K562 (cell line): Measurements from ENCODE around the gene KHSRP. TPM values are rescaled to one million over a fixed set of nuclear protein-coding genes. Genes with fewer than 3 reads are reported as not detected.

Source experiments
- AFF4 ChIP-seq: sonication (generic); formaldehyde crosslinking; IDR thresholded peaks from 2 replicates; pipeline ENCODE4 v1.8.0; 2023; ENCODE audit warnings: mild to moderate bottlenecking, missing genetic modification reagents
- CLOCK ChIP-seq: fragments of 250-450 bp; sonication (Bioruptor Pico); IDR thresholded peaks from 2 replicates; pipeline ENCODE4 v1.4.0; 2020; ENCODE audit warnings: mild to moderate bottlenecking, moderate library complexity, borderline replicate concordance
- CTCF ChIP-seq, 3 experiments: IDR thresholded peaks in 2 of 3; conservative IDR thresholded peaks in 1 of 3; 2 replicates each; pipeline ENCODE4 v1.5.1; 2011 to 2012; ENCODE audit warnings: low read length in 3 of 3, mild to moderate bottlenecking in 3 of 3, control low read depth in 2 of 3, improper control_type of control experiment in 1 of 3, inconsistent platforms in 1 of 3, low read depth in 1 of 3, mixed read lengths in 1 of 3, moderate library complexity in 1 of 3; ENCODE audit not compliant: insufficient read depth in 2 of 3
- DPF2 ChIP-seq: fragments of 450-650 bp; IDR thresholded peaks from 2 replicates; pipeline ENCODE4 v1.6.1; 2016
- KAT2B ChIP-seq: IDR thresholded peaks from one replicate; pipeline ENCODE4 v1.6.1; 2012; ENCODE audit warnings: low read depth, mild to moderate bottlenecking, control low read depth, inconsistent platforms, low read length, moderate library complexity
- KDM5B ChIP-seq: fragments of 200-600 bp; sonication (generic); IDR thresholded peaks from 2 replicates; pipeline ENCODE4 v1.6.1; 2012; ENCODE audit warnings: low read depth, mild to moderate bottlenecking, moderate library complexity, low read length, control low read depth, inconsistent platforms; ENCODE audit not compliant: insufficient replicate concordance
- KLF10 ChIP-seq: fragments of 250-450 bp; sonication (Bioruptor Pico); IDR thresholded peaks from 2 replicates; pipeline ENCODE4 v1.6.1; 2021; ENCODE audit warnings: matching md5 sums
- MAZ ChIP-seq, 2 experiments: fragments of 450-650 bp in 1 of 2; sonication (generic) in 1 of 2; formaldehyde crosslinking; IDR thresholded peaks in 1 of 2; conservative IDR thresholded peaks in 1 of 2; 2 replicates each; pipeline versions ENCODE4 v1.4.0 to v1.5.0; 2020; ENCODE audit warnings: mild to moderate bottlenecking in 1 of 2, missing genetic modification reagents in 1 of 2
- MECOM ChIP-seq: fragments of 250-450 bp; sonication (Bioruptor Pico); IDR thresholded peaks from 2 replicates; pipeline ENCODE4 v1.8.0; 2022; ENCODE audit warnings: inconsistent platforms
- SMAD4 ChIP-seq: fragments of 250-450 bp; sonication (Bioruptor Pico); conservative IDR thresholded peaks from 2 replicates; pipeline ENCODE4 v1.8.0; 2021; ENCODE audit warnings: inconsistent platforms, mild to moderate bottlenecking, moderate library complexity
- SPI1 ChIP-seq: IDR thresholded peaks from 2 replicates; pipeline ENCODE4 v1.6.1; 2011; ENCODE audit warnings: low read depth, low read length, control low read depth, borderline replicate concordance
- TRIM28 ChIP-seq: fragments of 450-650 bp; IDR thresholded peaks from 2 replicates; pipeline ENCODE4 v1.6.1; 2017
- ZNF224 ChIP-seq: sonication (generic); formaldehyde crosslinking; IDR thresholded peaks from 2 replicates; pipeline ENCODE4 v1.8.0; 2022; ENCODE audit warnings: mild to moderate bottlenecking, missing genetic modification reagents
- ZNF431 ChIP-seq: sonication (generic); formaldehyde crosslinking; IDR thresholded peaks from 2 replicates; pipeline ENCODE4 v1.8.0; 2022; ENCODE audit warnings: mild to moderate bottlenecking, missing genetic modification reagents
- ZNF584 ChIP-seq: fragments of 200-800 bp; sonication (Bioruptor generic); IDR thresholded peaks from 2 replicates; pipeline ENCODE4 v1.6.1; 2016; ENCODE audit warnings: low read depth, mild to moderate bottlenecking, missing genetic modification characterization, missing compliant biosample characterization
- ZNF707 ChIP-seq: fragments of 250-450 bp; sonication (Bioruptor Pico); conservative IDR thresholded peaks from 2 replicates; pipeline ENCODE4 v1.8.0; 2022; ENCODE audit warnings: inconsistent platforms, mild to moderate bottlenecking, moderate library complexity
- polyA plus RNA-seq, 8 experiments: library from polyadenylated mRNA; depleted of rRNA in 4 of 8; stranded (reverse) in 5 of 8; unstranded in 3 of 8; fragments of >200 nt; fragmentation: Nextera tagmentation in 2 of 8; fragmentation: Illumina TruSeq in 1 of 8; extraction: Ambion mirVana in 2 of 8; extraction: Trizol in 1 of 8; gene quantifications; 2 replicates each; pipeline versions ENCODE4 v1.2.1 to v1.2.3, GENCODE V29; 2011 to 2014; ENCODE audit warnings: inconsistent platforms in 1 of 8, missing spikeins in 1 of 8
- total RNA-seq, 7 experiments: library from RNA; depleted of rRNA in 6 of 7; stranded (reverse); fragments of >200 nt in 6 of 7; fragmentation: Illumina TruSeq in 2 of 7; extraction: Trizol in 2 of 7; gene quantifications; 2 replicates each; pipeline versions ENCODE4 v1.2.1 to v1.2.3, GENCODE V29; 2011 to 2021; ENCODE audit warnings: low replicate concordance in 1 of 7

The KHSRP gene
- total and polyA plus RNA-seq, 9 of the 15 experiments (the other 6 are each of a cell fraction or from before 2014, with no cell fraction given), result 4.2 to 564 (median 139) TPM

- TF ChIP-seq KAT2B (no peak), KLF10 (CRISPR knock-in tag) (no peak), ZNF584 (CRISPR knock-in tag) (0 out of 2 replicates have a peak, but pooled peaks have one; percentile 64), ZNF707 (CRISPR knock-in tag) (0 out of 2 replicates have a peak, but pooled peaks have one; percentile 1), KDM5B (no peak), ZNF224 (CRISPR knock-in tag) (0 out of 2 replicates have a peak, but pooled peaks have one; percentile 6), CLOCK (CRISPR knock-in tag) (no peak), TRIM28 (peak; percentile 63; the same call in 1 of the 2 replicates), SMAD4 (CRISPR knock-in tag) (peak; percentile 71; the same call in 1 of the 2 replicates), ZNF431 (0 out of 2 replicates have a peak, but pooled peaks have one; percentile 6), SPI1 (peak; percentile 56), CTCF (IDR thresholded peaks at IDR 0.05 in 2 of 3, conservative IDR thresholded peaks at IDR 0.05 in 1 of 3; ENCODE audit: insufficient read depth in 2 of 3, low read depth in 1 of 3, low read length in 3 of 3) (peak; percentile 30 to 53 (median 45)), MAZ (CRISPR knock-in tag; conservative IDR thresholded peaks at IDR 0.05 in 1 of 2, IDR thresholded peaks at IDR 0.05 in 1 of 2) (0 out of 4 replicates have a peak, but pooled peaks of 1 of the 2 experiments have one; percentile 33), DPF2 (peak; percentile 27; the same call in 1 of the 2 replicates), AFF4 (CRISPR knock-in tag) (no peak; the same call in 1 of the 2 replicates), MECOM (CRISPR knock-in tag) (no peak)
These were observed 1.4 kb upstream of the KHSRP start (continued) for GRCh38 chr19:6425732-6426620.
